ENCODE data around the gene MAPT. TPM values are rescaled to one million over a fixed set of nuclear protein-coding genes. Genes with fewer than 3 reads are reported as not detected.

Gene MAPT
- polyA plus RNA-seq, 1 experiment = 0.16 TPM

DNA sequence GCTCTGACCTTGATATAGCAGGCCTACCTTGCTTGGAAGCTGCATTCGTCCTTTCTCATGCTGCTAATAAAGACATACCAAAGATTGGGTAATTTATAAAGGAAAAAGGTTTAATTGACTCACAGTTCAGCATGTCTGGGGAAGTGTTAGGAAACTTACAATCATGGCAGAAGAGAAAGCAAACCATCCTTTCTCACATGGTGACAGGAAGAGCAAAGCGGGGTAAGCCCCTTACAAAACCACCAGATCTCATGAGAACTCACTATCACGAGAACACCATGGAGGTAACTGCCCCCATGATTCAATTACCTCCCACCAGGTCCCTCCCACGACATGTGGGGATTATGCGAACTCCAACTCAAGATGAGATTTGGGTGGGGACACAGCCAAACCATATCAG lies 6.0 kb upstream of the MAPT start:
- Histone ChIP-seq H3K36me3 (ENCODE audit: control insufficient read depth, insufficient read depth, low read length) (no peaks in the 10 kb centered on the region), H3K27me3 (ENCODE audit: control insufficient read depth, insufficient read depth, low read length) (no peaks in the 10 kb centered on the region), H3K4me3 (ENCODE audit: low read depth, low read length) (no peak overlapping the region)
- no peak for DNase-seq (ENCODE audit: low read depth)
- TF ChIP-seq, protein P1, sequence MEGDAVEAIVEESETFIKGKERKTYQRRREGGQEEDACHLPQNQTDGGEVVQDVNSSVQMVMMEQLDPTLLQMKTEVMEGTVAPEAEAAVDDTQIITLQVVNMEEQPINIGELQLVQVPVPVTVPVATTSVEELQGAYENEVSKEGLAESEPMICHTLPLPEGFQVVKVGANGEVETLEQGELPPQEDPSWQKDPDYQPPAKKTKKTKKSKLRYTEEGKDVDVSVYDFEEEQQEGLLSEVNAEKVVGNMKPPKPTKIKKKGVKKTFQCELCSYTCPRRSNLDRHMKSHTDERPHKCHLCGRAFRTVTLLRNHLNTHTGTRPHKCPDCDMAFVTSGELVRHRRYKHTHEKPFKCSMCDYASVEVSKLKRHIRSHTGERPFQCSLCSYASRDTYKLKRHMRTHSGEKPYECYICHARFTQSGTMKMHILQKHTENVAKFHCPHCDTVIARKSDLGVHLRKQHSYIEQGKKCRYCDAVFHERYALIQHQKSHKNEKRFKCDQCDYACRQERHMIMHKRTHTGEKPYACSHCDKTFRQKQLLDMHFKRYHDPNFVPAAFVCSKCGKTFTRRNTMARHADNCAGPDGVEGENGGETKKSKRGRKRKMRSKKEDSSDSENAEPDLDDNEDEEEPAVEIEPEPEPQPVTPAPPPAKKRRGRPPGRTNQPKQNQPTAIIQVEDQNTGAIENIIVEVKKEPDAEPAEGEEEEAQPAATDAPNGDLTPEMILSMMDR (IDR thresholded peaks at IDR 0.05; ENCODE audit: insufficient read depth, low read depth, low read length) = no peak
- POLR2A ChIA-PET = no interaction called here
- CTCF ChIA-PET = interaction anchor here (1.4 kb wide), 1 partner anchor 61 kb away, joined by 5 read pairs; no protein-coding TSS in a partner anchor

DNA sequence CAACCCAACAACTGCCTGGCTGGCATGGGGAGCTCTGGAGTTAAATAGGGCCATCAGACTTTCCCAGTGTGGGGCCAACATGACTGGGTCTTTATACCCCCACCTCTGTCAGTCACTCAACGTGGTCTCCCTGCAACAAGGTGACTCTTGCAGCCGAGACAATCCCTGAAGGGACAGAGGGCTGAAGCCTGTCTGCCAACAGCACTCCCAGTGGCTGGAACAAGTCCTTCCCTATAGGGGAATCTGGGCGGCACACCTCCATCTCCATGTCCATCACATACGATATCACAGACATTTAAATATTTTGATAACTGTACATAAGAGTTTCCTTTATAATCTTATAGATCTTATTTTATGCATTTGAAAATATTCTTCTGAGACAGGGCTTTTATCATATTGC lies 4.8 kb upstream of the MAPT start:
- CTCF ChIA-PET = no interaction called here
- Histone ChIP-seq H3K27me3 (ENCODE audit: control insufficient read depth, insufficient read depth, low read length) (no peaks in the 10 kb centered on the region), H3K4me3 (ENCODE audit: low read depth, low read length) (no peak overlapping the region), H3K36me3 (ENCODE audit: control insufficient read depth, insufficient read depth, low read length) (no peaks in the 10 kb centered on the region)
- POLR2A ChIA-PET = no interaction called here
- TF ChIP-seq, protein P1 (IDR thresholded peaks at IDR 0.05; ENCODE audit: insufficient read depth, low read depth, low read length) = no peak
- no peak for DNase-seq (ENCODE audit: low read depth)

DNA sequence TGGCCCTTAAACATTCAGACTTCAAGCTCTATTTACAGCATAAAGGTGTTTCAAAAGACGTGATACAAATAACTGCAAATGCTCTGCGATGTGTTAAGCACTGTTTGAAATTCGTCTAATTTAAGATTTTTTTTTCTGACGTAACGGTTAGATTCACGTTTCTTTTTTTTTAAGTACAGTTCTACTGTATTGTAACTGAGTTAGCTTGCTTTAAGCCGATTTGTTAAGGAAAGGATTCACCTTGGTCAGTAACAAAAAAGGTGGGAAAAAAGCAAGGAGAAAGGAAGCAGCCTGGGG lies 681 bp upstream of the MAPT start:
- POLR2A ChIA-PET = interaction anchor here (0.7 kb wide), 1 partner anchor 44 kb away, joined by 5 read pairs; no protein-coding TSS in a partner anchor
- CTCF ChIA-PET = interaction anchor here (0.7 to 2.5 kb wide), 6 partner anchors 9 to 266 kb away, joined by 3 to 11 read pairs (median 4); no protein-coding TSS in a partner anchor
- DNase-seq (ENCODE audit: low read depth) = no peak

GRCh38 chr17:45895304-45895968 lies 1.1 kb downstream of the MAPT start:
- DNase-seq (ENCODE audit: low read depth) = no peak
- POLR2A ChIA-PET = no interaction called here
- Histone ChIP-seq H3K27me3 (ENCODE audit: control insufficient read depth, insufficient read depth, low read length) (peaks cover 31% of the 10 kb centered on the region), H3K36me3 (ENCODE audit: control insufficient read depth, insufficient read depth, low read length) (no peaks in the 10 kb centered on the region), H3K4me3 (ENCODE audit: low read depth, low read length) (peak overlapping the region; percentile 64)
- CTCF ChIA-PET = interaction anchor here (0.6 to 2.5 kb wide), 2 partner anchors 10 to 653 kb away, joined by 3 to 11 read pairs; no protein-coding TSS in a partner anchor
- TF ChIP-seq, protein P1 (IDR thresholded peaks at IDR 0.05; ENCODE audit: insufficient read depth, low read depth, low read length) = no peak

More for the DNA sequence above, 681 bp upstream of the MAPT start:
- TF ChIP-seq, protein P1 (IDR thresholded peaks at IDR 0.05; ENCODE audit: insufficient read depth, low read depth, low read length) = no peak
- H3K4me3 ChIP-seq (ENCODE audit: low read depth, low read length) = peak overlapping the region; percentile 44
- peaks cover 24% of the 10 kb centered on the region for H3K27me3 ChIP-seq (ENCODE audit: control insufficient read depth, insufficient read depth, low read length)
- no peaks in the 10 kb centered on the region for H3K36me3 ChIP-seq (ENCODE audit: control insufficient read depth, insufficient read depth, low read length)

DNA sequence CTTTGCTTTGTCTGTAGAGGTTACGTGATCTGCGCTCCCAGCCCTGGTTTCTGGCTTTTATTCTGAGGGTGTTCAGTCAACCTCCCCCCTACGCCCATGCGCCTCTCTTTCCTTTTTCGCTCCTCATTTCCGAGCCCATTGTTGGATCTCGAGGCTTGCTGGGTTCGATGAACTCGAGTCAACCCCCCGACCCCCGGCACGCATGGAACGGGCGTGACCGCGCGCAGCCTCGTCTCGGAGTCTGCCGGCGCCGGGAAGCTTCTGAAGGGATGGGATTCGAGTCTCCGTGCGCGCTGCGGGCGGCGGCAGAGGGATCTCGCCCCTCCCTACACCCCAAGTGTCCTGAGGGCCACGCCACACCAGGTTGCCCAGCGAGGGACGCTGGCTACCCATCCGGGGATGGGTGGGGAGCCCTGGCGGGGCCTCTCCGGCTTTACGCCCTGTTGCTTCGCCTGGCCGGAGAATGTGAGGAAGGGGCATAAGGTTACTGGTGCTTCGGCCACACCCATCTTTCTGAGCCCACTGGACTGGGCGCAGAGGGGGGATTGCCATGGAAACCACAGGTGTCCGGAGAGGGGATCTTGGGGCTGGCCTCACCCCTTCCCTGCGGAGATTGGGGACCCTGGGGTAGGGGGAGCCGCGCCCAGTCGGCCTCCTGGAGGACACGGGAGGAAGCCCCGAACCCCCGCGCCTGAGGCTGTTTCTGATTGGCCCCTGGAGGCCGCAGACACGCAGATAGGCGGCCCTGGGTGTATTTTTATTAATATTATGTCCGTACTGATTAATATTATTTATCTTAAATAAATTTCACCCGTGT lies 1.8 kb downstream of the MAPT start:
- no peaks in the 10 kb centered on the region for H3K36me3 ChIP-seq (ENCODE audit: control insufficient read depth, insufficient read depth, low read length)
- CTCF ChIA-PET = no interaction called here
- H3K4me3 ChIP-seq (ENCODE audit: low read depth, low read length) = no peak overlapping the region
- H3K27me3 ChIP-seq (ENCODE audit: control insufficient read depth, insufficient read depth, low read length) = peaks cover 31% of the 10 kb centered on the region
- TF ChIP-seq, protein P1 (IDR thresholded peaks at IDR 0.05; ENCODE audit: insufficient read depth, low read depth, low read length) = no peak
- DNase-seq (ENCODE audit: low read depth) = no peak
- POLR2A ChIA-PET = no interaction called here
